Neural cell (in vitro differentiated cells): Measurements from ENCODE around the gene POLR2H. TPM values are rescaled to one million over a fixed set of nuclear protein-coding genes. Genes with fewer than 3 reads are reported as not detected.
A peak's percentile ranks its signal among the peaks of the same experiment; 100 is the strongest.

Experiments used
- H2AFZ ChIP-seq: fragments of 200-600, 300-800 bp; sonication (generic), shearing (Covaris generic); 2 replicates; pipeline ENCODE4 v1.6.0; 2014; ENCODE audit warnings: low read depth, mild to moderate bottlenecking, antibody characterized with exemption, low read length, moderate library complexity
- H3F3A ChIP-seq: fragments of 200-600 bp; shearing (Covaris generic); 2 replicates; pipeline ENCODE4 v1.6.1; 2016; ENCODE audit warnings: mild to moderate bottlenecking, moderate library complexity, mixed read lengths, antibody characterized with exemption, low read length; ENCODE audit not compliant: insufficient read depth, poor library complexity, severe bottlenecking
- H3K27ac ChIP-seq: fragments of 200-600, 300-800 bp; sonication (generic), shearing (Covaris generic); 2 replicates; pipeline ENCODE4 v1.5.1; 2014; ENCODE audit warnings: mild to moderate bottlenecking, low read length, moderate library complexity
- H3K27me3 ChIP-seq: fragments of 300-800, 200-600 bp; sonication (generic), shearing (Covaris generic); 2 replicates; pipeline ENCODE4 v1.6.0; 2014; ENCODE audit warnings: mild to moderate bottlenecking, low read depth, low read length, moderate library complexity; ENCODE audit not compliant: insufficient read depth
- H3K36me3 ChIP-seq: fragments of 300-800, 200-600 bp; sonication (generic), shearing (Covaris generic); 2 replicates; pipeline ENCODE4 v1.5.1; 2014; ENCODE audit warnings: mild to moderate bottlenecking, antibody characterized with exemption, low read length, moderate library complexity; ENCODE audit not compliant: insufficient read depth
- H3K4me2 ChIP-seq: fragments of 300-800, 200-600 bp; sonication (generic), shearing (Covaris generic); 2 replicates; pipeline ENCODE4 v1.6.0; 2014; ENCODE audit warnings: mild to moderate bottlenecking, low read length
- H3K4me3 ChIP-seq: fragments of 300-800, 200-600 bp; sonication (generic), shearing (Covaris generic); 2 replicates; pipeline ENCODE4 v1.5.1; 2014; ENCODE audit warnings: mild to moderate bottlenecking, low read length, moderate library complexity
- H3K79me2 ChIP-seq: fragments of 200-600 bp; shearing (Covaris generic); replicated peaks from 2 replicates; pipeline ENCODE4 v1.6.0; 2014; ENCODE audit warnings: mild to moderate bottlenecking, low read length, moderate library complexity; ENCODE audit not compliant: insufficient read depth
- H3K9ac ChIP-seq: fragments of 300-800, 200-600 bp; sonication (generic), shearing (Covaris generic); 2 replicates; pipeline ENCODE4 v1.6.1; 2016; ENCODE audit warnings: mild to moderate bottlenecking, low read length, mixed read lengths
- H3K9me2 ChIP-seq: fragments of 200-600 bp; shearing (Covaris generic); 2 replicates; pipeline ENCODE4 v1.6.1; 2016; ENCODE audit warnings: mild to moderate bottlenecking, low read length, mixed read lengths; ENCODE audit not compliant: insufficient read depth
- H3K9me3 ChIP-seq: fragments of 200-600, 300-800 bp; sonication (generic), shearing (Covaris generic); 2 replicates; pipeline ENCODE4 v1.6.1; 2016; ENCODE audit warnings: mild to moderate bottlenecking, mixed run types, low read length, moderate library complexity, mixed read lengths
- H4K20me1 ChIP-seq: fragments of 200-600 bp; shearing (Covaris generic); 2 replicates; pipeline ENCODE4 v1.6.1; 2016; ENCODE audit warnings: mild to moderate bottlenecking, mixed run types; ENCODE audit not compliant: insufficient read depth
- CTCF ChIP-seq: fragments of 450-650 bp; IDR thresholded peaks from 2 replicates; pipeline ENCODE4 v1.5.1; 2014; ENCODE audit warnings: antibody characterized with exemption, mild to moderate bottlenecking, moderate library complexity; ENCODE audit not compliant: poor library complexity, severe bottlenecking
- EP300 ChIP-seq: fragments of 450-650 bp; conservative IDR thresholded peaks from 2 replicates; pipeline ENCODE4 v1.6.1; 2014; ENCODE audit warnings: antibody characterized with exemption, mild to moderate bottlenecking, moderate library complexity; ENCODE audit not compliant: poor library complexity, severe bottlenecking
- EZH2 ChIP-seq: fragments of 200-600, 300-800 bp; shearing (Covaris generic), sonication (generic); IDR thresholded peaks from 2 replicates; pipeline ENCODE4 v1.6.1; 2014; ENCODE audit warnings: antibody characterized with exemption, low read length, borderline replicate concordance, mild to moderate bottlenecking; ENCODE audit not compliant: insufficient read depth, poor library complexity, severe bottlenecking
- MXI1 ChIP-seq: fragments of 450-650 bp; conservative IDR thresholded peaks from 2 replicates; pipeline ENCODE4 v1.6.1; 2014; ENCODE audit warnings: antibody characterized with exemption, mild to moderate bottlenecking; ENCODE audit not compliant: poor library complexity, severe bottlenecking
- POLR2AphosphoS5 ChIP-seq: IDR thresholded peaks from 2 replicates; pipeline ENCODE4 v1.6.1; 2012
- RAD21 ChIP-seq: fragments of 450-650 bp; conservative IDR thresholded peaks from 2 replicates; pipeline ENCODE4 v1.6.1; 2014; ENCODE audit warnings: antibody characterized with exemption, mild to moderate bottlenecking, moderate library complexity
- SMC3 ChIP-seq: fragments of 450-650 bp; conservative IDR thresholded peaks from 2 replicates; pipeline ENCODE4 v1.6.1; 2014; ENCODE audit warnings: antibody characterized with exemption, mild to moderate bottlenecking, moderate library complexity; ENCODE audit not compliant: poor library complexity
- TAF1 ChIP-seq: IDR thresholded peaks from 2 replicates; pipeline ENCODE4 v1.6.1; 2012; ENCODE audit warnings: low read depth
- polyA plus RNA-seq: library from polyadenylated mRNA; depleted of rRNA; stranded (reverse); fragments of >200 nt; gene quantifications from 2 replicates; pipeline ENCODE4 v1.2.3, GENCODE V29; 2014
- TF ChIP-seq, protein P1 (sequence below): IDR thresholded peaks from 2 replicates; pipeline ENCODE4 v1.6.1; 2012; ENCODE audit warnings: borderline replicate concordance

Gene POLR2H
- polyA plus RNA-seq, 1 donor from 2014 or later = 185 TPM

GRCh38 chr3:184351511-184352148, 9.9 kb upstream of the POLR2H start:
- Histone ChIP-seq H3K27ac (no peak overlapping the region), H2AFZ (no peak overlapping the region), H3K9me3 (no peaks in the 10 kb centered on the region), H3K36me3 (no peaks in the 10 kb centered on the region), H3K79me2 (no peaks in the 10 kb centered on the region), H3K9me2 (no peaks in the 10 kb centered on the region), H3F3A (no peaks in the 10 kb centered on the region), H3K4me3 (no peak overlapping the region), H3K27me3 (no peaks in the 10 kb centered on the region), H3K4me2 (no peak overlapping the region), H3K9ac (no peak overlapping the region), H4K20me1 (no peaks in the 10 kb centered on the region)
- peak; percentile 13 for TF ChIP-seq POLR2AphosphoS5
- no peak for TF ChIP-seq CTCF
- no peak for TF ChIP-seq TAF1
- no peak for TF ChIP-seq MXI1

- H3F3A ChIP-seq = no peaks in the 10 kb centered on the region
- H3K27me3 ChIP-seq = no peaks in the 10 kb centered on the region
- H3K4me3 ChIP-seq = no peak overlapping the region
- H3K9me3 ChIP-seq = no peaks in the 10 kb centered on the region
- H3K36me3 ChIP-seq = no peaks in the 10 kb centered on the region
- no peaks in the 10 kb centered on the region for H3K9me2 ChIP-seq
- H3K9ac ChIP-seq = no peak overlapping the region
- no peak overlapping the region for H3K27ac ChIP-seq
- no peak for TF ChIP-seq TAF1
- H3K79me2 ChIP-seq = no peaks in the 10 kb centered on the region
- H4K20me1 ChIP-seq = no peaks in the 10 kb centered on the region
- no peak overlapping the region for H3K4me2 ChIP-seq
- no peak overlapping the region for H2AFZ ChIP-seq
Observed at GRCh38 chr3:184352149-184352785, 9.2 kb upstream of the POLR2H start.

DNA sequence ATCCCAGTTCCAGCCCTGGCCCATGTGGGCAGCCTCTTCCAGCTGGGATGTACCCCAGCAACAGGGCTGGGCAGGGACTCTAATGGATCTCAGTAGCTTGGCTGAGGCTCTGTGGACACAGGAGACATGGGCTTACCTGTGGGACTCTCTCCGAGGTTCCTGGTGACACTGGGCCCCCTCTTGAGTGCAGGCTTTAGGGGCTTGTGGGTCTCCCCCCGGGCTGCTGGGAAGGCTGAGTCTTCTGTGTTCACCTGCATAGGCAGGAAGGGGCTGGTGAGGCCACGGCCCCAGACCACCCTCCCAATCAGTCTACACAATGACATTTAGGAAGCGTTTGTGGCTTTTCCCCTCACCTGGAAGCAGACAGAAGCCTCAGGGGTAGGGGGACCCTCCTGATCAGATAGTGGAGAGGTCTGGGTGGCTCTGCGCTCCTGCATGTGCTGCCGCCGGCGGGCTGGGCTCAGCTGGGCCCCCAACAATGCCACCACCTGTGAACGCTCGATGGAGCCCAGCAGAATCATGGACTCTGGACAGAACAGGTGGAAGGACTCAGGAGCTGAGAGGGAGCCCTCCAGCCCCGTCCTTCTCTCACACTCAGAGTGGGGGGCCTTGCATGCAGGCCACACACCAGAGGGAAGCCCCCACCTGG, 8.5 kb upstream of the POLR2H start:
- no peak overlapping the region for H3K4me2 ChIP-seq
- no peak overlapping the region for H3K27ac ChIP-seq
- TF ChIP-seq EP300 = no peak
- no peak for TF ChIP-seq TAF1
- TF ChIP-seq, protein P1, sequence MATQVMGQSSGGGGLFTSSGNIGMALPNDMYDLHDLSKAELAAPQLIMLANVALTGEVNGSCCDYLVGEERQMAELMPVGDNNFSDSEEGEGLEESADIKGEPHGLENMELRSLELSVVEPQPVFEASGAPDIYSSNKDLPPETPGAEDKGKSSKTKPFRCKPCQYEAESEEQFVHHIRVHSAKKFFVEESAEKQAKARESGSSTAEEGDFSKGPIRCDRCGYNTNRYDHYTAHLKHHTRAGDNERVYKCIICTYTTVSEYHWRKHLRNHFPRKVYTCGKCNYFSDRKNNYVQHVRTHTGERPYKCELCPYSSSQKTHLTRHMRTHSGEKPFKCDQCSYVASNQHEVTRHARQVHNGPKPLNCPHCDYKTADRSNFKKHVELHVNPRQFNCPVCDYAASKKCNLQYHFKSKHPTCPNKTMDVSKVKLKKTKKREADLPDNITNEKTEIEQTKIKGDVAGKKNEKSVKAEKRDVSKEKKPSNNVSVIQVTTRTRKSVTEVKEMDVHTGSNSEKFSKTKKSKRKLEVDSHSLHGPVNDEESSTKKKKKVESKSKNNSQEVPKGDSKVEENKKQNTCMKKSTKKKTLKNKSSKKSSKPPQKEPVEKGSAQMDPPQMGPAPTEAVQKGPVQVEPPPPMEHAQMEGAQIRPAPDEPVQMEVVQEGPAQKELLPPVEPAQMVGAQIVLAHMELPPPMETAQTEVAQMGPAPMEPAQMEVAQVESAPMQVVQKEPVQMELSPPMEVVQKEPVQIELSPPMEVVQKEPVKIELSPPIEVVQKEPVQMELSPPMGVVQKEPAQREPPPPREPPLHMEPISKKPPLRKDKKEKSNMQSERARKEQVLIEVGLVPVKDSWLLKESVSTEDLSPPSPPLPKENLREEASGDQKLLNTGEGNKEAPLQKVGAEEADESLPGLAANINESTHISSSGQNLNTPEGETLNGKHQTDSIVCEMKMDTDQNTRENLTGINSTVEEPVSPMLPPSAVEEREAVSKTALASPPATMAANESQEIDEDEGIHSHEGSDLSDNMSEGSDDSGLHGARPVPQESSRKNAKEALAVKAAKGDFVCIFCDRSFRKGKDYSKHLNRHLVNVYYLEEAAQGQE = no peak
- no peak for TF ChIP-seq POLR2AphosphoS5
- TF ChIP-seq CTCF = no peak
- TF ChIP-seq SMC3 = no peak
- no peak for TF ChIP-seq MXI1
- no peak for TF ChIP-seq RAD21
- TF ChIP-seq EZH2 = no peak

More for the DNA sequence above, 8.5 kb upstream of the POLR2H start:
- Histone ChIP-seq H3K27me3 (no peaks in the 10 kb centered on the region), H3K9me3 (no peaks in the 10 kb centered on the region), H3K4me3 (no peak overlapping the region), H3K36me3 (no peaks in the 10 kb centered on the region), H3K9me2 (no peaks in the 10 kb centered on the region), H2AFZ (no peak overlapping the region), H4K20me1 (no peaks in the 10 kb centered on the region), H3F3A (no peaks in the 10 kb centered on the region), H3K79me2 (no peaks in the 10 kb centered on the region), H3K9ac (no peak overlapping the region)
